HG02571 (cell line): ENCODE measurements around the gene ZNF329.
"Not testable (repeated sequence)": the region's sequence is repeated elsewhere in the genome, so short reads cannot be mapped to it uniquely, and the experiment has no call there.

Source experiments
- ATAC-seq: cut with Tn5 transposase; IDR thresholded peaks from one replicate; pipeline ENCODE4 v1.9.1; 2021; ENCODE audit warnings: mild to moderate bottlenecking, moderate library complexity; ENCODE audit not compliant: unreplicated experiment

The ZNF329 gene

GRCh38 chr19:58150328-58150921 lies at the start of gene ZNF329:
ZNF329 (minus strand) TSS chr19:58150789; CDS start chr19:58129503, 21,286 bp downstream.
- ATAC-seq = peak; percentile 59

GRCh38 chr19:58196901-58197616 lies 46.5 kb upstream of the ZNF329 start:
- no peak for ATAC-seq

- ATAC-seq = no peak
These were observed 33.2 kb upstream of the ZNF329 start for GRCh38 chr19:58183817-58184215.

- peak; percentile 85 for ATAC-seq
These were observed 32.6 kb upstream of the ZNF329 start, which contains the start of gene ZNF274 for GRCh38 chr19:58182989-58183816. ZNF274 (plus strand) TSS chr19:58183061; CDS start chr19:58183966, 905 bp downstream.

DNA sequence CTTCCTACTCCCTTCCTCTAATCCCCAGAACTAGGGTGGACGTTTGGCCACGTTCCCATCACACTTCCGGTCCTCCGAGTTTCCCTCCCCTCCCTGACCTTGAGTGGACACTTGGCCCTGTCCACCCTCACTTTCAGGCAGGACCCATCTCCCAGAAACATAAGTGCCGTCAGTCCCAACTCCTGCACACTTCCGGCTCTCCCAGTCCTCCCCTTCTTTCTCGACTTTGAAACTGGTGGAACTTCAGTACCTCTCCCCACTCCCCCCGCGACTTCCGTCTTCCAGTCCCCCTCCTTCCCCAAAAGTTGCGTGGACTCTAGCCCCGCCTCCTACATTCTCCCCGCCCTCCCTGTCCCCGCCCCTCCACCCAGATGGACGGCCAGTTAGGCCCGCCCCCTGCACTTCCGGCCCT lies 32.0 kb upstream of the ZNF329 start:
- no peak for ATAC-seq

DNA sequence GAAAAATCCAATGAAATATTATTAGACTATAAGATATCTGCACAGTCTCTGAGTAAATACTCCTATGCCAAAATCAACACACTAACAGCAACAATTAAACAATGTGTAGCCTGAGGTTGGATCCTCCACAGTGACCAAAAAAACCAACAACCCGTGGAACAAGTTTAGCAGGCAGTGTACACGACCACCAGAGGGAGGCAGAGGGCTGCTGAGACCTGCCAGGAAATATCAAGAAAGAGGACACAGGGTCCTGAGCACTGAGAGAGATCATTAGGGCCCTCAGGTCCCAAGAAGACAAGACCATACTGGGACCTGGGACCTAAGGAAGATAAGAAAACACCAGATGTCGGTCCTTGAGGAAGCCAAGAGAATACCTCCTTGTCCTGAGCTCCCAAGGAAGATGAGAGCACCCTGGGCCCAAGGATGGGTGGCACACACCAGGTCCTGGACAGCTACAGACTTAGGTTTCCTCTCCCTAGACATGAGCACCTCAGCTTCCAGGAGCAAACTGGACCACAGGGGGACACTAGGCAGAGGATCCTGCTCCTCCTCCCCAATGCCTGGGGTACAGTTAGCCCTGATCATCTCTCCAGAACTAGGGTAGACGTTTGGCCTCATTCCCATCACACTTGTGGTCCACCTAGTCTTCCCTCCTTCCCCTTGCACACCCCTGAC lies 31.4 kb upstream of the ZNF329 start:
- no peak for ATAC-seq

- ATAC-seq = no peak
These were observed 20.3 kb upstream of the ZNF329 start for GRCh38 chr19:58170860-58171259.

- no peak for ATAC-seq
These were observed 16.2 kb upstream of the ZNF329 start for GRCh38 chr19:58166708-58167280.

GRCh38 chr19:58166268-58166667 lies 15.7 kb upstream of the ZNF329 start:
- ATAC-seq = no peak

- no peak for ATAC-seq
These were observed 6.6 kb upstream of the ZNF329 start for GRCh38 chr19:58157045-58157728.

DNA sequence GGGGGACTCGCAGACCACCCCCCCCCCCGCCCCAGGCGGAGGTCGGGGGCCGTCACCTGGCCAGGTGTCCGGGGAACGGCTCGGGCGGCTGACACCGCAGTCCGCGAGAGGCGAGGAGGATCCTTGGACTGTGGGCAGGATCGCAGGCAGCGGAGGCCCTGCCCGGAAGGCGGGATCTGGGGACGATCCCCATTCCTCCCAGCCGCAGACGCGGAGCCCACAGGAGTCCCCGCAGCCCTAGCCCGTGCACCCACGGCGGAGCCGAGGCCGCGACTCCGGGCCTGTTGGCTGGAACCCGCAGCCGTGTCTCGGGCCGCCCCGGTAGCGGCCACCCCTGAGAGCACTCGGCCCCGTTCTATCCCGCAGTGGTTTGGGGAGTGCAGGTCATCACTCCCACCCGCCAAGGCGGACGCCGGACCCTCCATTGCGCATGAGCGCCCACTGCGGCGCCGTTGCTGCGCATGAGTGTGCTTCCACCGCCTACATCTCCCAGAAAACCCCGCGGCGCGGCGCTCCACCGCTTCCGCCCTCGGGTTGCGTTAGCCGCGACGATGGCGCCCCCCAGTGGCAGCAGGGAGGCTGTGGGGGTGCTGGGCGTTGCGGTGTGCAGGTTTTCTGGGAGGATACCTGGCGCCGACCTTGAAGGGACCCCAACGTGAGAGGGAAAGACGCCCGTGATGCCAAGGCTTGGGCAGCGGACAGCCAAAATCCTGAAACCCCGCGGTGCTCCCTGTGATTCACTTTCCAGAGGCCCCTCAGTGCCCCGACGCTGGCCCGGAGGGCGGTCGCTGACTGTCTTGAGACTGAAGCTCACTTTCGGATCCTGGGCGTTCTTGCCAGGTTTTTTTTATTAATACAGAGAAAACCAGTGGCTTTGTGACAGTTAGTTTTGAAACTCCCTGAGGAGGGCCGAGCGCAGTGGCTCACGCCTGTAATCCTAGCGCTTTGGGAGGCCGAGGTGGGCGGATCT lies 4.4 kb upstream of the ZNF329 start:
- ATAC-seq = peak; percentile 56

DNA sequence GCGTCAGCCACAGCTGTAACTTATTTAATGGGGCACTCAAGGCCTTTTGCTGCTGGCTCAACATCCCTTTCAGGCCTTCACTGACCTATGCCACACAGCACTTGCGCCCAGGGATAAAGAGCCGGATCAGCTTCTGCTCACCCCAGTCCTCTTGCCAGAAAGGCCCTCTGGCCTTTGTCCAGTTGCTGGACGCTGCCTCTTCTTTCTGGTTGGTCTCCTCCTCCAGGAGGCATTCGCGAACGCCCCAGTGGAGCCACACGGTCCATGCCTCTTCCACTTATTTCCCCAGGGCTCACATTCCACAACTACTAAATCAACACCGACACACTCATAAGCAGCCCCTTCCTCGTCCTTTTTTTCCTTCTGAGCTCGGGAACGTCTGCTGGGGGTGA lies 3.7 kb upstream of the ZNF329 start:
- ATAC-seq = no peak

DNA sequence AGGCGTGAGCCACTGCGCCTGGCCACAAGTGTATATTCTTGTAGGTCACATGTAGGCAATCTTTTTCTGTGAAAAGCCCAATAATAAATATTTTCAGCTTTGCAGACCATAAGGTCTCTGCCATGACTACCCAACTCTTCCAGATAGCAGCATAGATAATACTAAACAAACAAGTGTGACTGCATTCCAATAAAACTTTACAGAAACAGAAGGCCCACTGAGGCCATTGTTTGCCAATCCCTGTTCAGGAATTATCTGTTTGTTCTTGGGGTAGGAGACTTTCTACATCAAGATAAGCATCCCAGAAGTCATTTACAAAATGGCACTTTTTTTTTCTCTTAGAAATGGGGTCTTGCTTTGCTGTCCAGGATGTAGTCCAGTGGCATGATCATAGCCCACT lies 2.8 kb upstream of the ZNF329 start:
- no peak for ATAC-seq

GRCh38 chr19:58147475-58147874 lies 3.1 kb downstream of the ZNF329 start:
- not testable (repeated sequence) for ATAC-seq

GRCh38 chr19:58145849-58146248 lies 4.7 kb downstream of the ZNF329 start:
- no peak for ATAC-seq

DNA sequence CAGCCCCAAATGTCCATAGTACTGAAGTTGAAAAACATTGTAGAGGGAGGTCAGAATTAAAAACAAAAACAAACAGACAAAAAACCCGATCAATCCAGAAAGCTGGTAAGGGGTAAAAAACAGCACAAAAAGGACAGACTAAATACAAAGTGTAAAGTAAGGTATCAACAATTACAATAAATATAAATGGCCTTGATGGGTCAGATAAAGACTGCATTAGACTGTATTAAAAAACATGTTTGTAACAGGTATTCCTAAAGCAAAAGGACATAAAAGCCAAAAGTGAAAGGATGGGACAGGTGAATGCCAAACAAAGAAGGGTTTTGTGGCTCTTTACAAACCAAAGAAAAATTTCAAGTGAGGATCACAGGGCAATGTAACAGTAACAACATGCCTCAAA lies 16.3 kb downstream of the ZNF329 start:
- ATAC-seq = no peak

- no peak for ATAC-seq
These were observed 21.3 kb downstream of the ZNF329 start for GRCh38 chr19:58129284-58129683.

- no peak for ATAC-seq
These were observed 22.4 kb downstream of the ZNF329 start for GRCh38 chr19:58128041-58128685.

DNA sequence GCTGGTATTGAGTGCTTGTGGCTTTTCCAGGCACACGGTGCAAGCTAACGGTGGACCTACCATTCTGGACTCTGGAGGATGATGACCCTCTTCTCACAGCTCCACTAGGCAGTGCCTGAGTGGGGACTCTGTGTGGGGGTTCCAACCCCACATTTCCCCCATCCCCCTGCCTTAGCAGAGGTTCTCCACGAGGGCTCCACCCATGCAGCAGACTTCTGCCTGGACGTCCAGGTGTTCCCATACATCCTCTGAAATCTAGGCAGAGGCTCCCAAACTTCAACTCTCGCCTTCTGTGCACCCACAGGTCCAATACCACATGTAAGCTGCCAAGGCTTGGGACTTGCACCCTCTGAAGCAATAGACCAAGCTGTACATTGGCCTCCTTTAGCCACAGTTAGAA lies 27.2 kb downstream of the ZNF329 start:
- ATAC-seq = no peak
